Activated T-cell treated with anti-CD3 and anti-CD28 coated beads, Interleukin-2, amount 50 U/mL, for 4 hours (primary cell): ENCODE data around the gene SCRT2. TPM values are rescaled to one million over a fixed set of nuclear protein-coding genes. Genes with fewer than 3 reads are reported as not detected.

Experiments used
- ATAC-seq, 2 donors: fragments of 200-7000 bp; cut with Tn5 transposase; one replicate each; pipeline ENCODE4 v1.10.0; 2021
- DNase-seq: peaks from one replicate; pipeline ENCODE4 v3.0.0-alpha.2; 2020
- H3K27me3 Mint-ChIP-seq: one replicate; pipeline ENCODE4 v1.8.0; 2021; ENCODE audit warnings: low read depth, mixed read lengths
- H3K36me3 Mint-ChIP-seq: one replicate; pipeline ENCODE4 v1.8.0; 2022; ENCODE audit warnings: mixed read lengths; ENCODE audit not compliant: insufficient read depth
- H3K4me1 Mint-ChIP-seq: one replicate; pipeline ENCODE4 v1.8.0; 2021; ENCODE audit warnings: low read depth, mixed read lengths
- H3K4me3 Mint-ChIP-seq: one replicate; pipeline ENCODE4 v1.8.0; 2021; ENCODE audit warnings: mild to moderate bottlenecking, moderate library complexity, mixed read lengths
- H3K9me3 Mint-ChIP-seq: one replicate; pipeline ENCODE4 v1.8.0; 2021; ENCODE audit warnings: mixed read lengths
- total RNA-seq, 3 donors: library from RNA; stranded (reverse); gene quantifications; one replicate each; pipeline ENCODE4 v1.2.1, GENCODE V29; 2021

SCRT2 gene
- total RNA-seq, 3 donors from 2014 or later: not detected

GRCh38 chr20:626579-626978, 49.0 kb downstream of the SCRT2 start:
- H3K4me1 Mint-ChIP-seq: no peaks in the 10 kb centered on the region
- no peak for ATAC-seq
- H3K4me3 Mint-ChIP-seq: no peak overlapping the region
- no peaks in the 10 kb centered on the region for H3K36me3 Mint-ChIP-seq
- peaks cover 24% of the 10 kb centered on the region for H3K27me3 Mint-ChIP-seq
- DNase-seq: no peak
- peaks cover 4% of the 10 kb centered on the region for H3K9me3 Mint-ChIP-seq

- no peak for ATAC-seq
- DNase-seq: no peak
- peaks cover 4% of the 10 kb centered on the region for H3K9me3 Mint-ChIP-seq
- H3K4me1 Mint-ChIP-seq: no peaks in the 10 kb centered on the region
- peaks cover 28% of the 10 kb centered on the region for H3K27me3 Mint-ChIP-seq
- no peak overlapping the region for H3K4me3 Mint-ChIP-seq
- no peaks in the 10 kb centered on the region for H3K36me3 Mint-ChIP-seq
Measured at GRCh38 chr20:625360-625932, 50.2 kb downstream of the SCRT2 start.

- Mint-ChIP-seq H3K4me3 (no peak overlapping the region), H3K4me1 (no peaks in the 10 kb centered on the region), H3K36me3 (no peaks in the 10 kb centered on the region), H3K9me3 (peaks cover 4% of the 10 kb centered on the region), H3K27me3 (peaks cover 24% of the 10 kb centered on the region)
- DNase-seq (no peak), ATAC-seq (no peak)
Measured at GRCh38 chr20:623704-624103, 51.9 kb downstream of the SCRT2 start.

DNA sequence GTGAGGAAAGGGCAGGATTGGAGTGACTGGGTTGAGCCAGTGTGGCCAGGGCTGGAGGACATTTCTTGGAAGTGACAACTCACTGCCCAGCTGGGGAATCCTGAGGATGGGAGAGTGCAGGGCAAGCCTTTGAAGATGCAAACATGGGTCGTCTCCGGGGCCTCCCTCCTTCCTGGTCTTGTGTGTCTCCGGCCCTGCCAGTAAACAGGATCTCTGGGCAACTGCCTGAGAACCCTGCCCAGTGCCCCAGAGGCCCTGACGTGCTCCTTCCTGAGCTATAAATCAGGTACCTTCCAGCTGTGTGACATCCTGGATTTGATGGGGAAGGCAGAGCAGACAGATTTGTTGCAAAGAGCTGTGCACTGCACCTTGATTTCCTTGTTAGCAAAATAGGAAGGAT, 52.6 kb downstream of the SCRT2 start:
- DNase-seq (no peak), ATAC-seq (no peak)
- Mint-ChIP-seq H3K27me3 (peaks cover 20% of the 10 kb centered on the region), H3K9me3 (peaks cover 6% of the 10 kb centered on the region), H3K4me1 (no peaks in the 10 kb centered on the region), H3K36me3 (no peaks in the 10 kb centered on the region), H3K4me3 (no peak overlapping the region)

DNA sequence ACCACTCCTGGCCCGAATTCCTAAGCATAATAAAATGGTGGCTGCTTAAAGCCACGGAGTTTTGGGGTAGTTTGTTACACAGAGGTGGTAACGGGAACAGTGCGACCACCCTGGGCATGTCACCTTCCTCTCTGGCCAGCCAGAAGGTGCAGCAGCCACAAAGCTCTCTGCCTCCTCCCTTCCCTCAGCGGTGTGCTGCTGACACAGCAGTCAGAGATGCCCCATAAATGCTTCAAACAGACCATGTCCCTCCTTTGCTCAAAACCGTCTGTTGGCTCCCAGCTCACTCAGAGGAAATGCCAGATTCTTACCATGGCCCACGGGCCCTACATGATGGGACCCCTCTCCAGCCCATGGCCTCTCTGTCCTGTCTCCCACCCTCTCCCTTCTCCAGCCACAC, 53.4 kb downstream of the SCRT2 start:
- Mint-ChIP-seq H3K4me1 (no peaks in the 10 kb centered on the region), H3K36me3 (no peaks in the 10 kb centered on the region), H3K27me3 (peaks cover 24% of the 10 kb centered on the region), H3K9me3 (peaks cover 12% of the 10 kb centered on the region), H3K4me3 (no peak overlapping the region)
- DNase-seq (no peak), ATAC-seq (no peak)

- Mint-ChIP-seq H3K9me3 (peaks cover 12% of the 10 kb centered on the region), H3K4me1 (no peaks in the 10 kb centered on the region), H3K27me3 (peaks cover 27% of the 10 kb centered on the region), H3K36me3 (no peaks in the 10 kb centered on the region), H3K4me3 (no peak overlapping the region)
- no peak for DNase-seq
- ATAC-seq: no peak
Measured at GRCh38 chr20:621125-621756, 54.4 kb downstream of the SCRT2 start.

- ATAC-seq (no peak), DNase-seq (no peak)
- Mint-ChIP-seq H3K36me3 (no peaks in the 10 kb centered on the region), H3K27me3 (peaks cover 30% of the 10 kb centered on the region), H3K4me3 (no peak overlapping the region), H3K4me1 (no peaks in the 10 kb centered on the region), H3K9me3 (peaks cover 8% of the 10 kb centered on the region)
Measured at GRCh38 chr20:620246-620645, 55.4 kb downstream of the SCRT2 start.

- peaks cover 40% of the 10 kb centered on the region for H3K27me3 Mint-ChIP-seq
- no peaks in the 10 kb centered on the region for H3K4me1 Mint-ChIP-seq
- DNase-seq (no peak), ATAC-seq (no peak)
- no peaks in the 10 kb centered on the region for H3K36me3 Mint-ChIP-seq
- H3K9me3 Mint-ChIP-seq: peaks cover 8% of the 10 kb centered on the region
- H3K4me3 Mint-ChIP-seq: no peak overlapping the region
Measured at GRCh38 chr20:618980-619379, 56.6 kb downstream of the SCRT2 start.

- H3K36me3 Mint-ChIP-seq: no peaks in the 10 kb centered on the region
- peaks cover 44% of the 10 kb centered on the region for H3K27me3 Mint-ChIP-seq
- DNase-seq: no peak
- H3K4me3 Mint-ChIP-seq: no peak overlapping the region
- H3K9me3 Mint-ChIP-seq: peaks cover 8% of the 10 kb centered on the region
- ATAC-seq: no peak
- H3K4me1 Mint-ChIP-seq: no peaks in the 10 kb centered on the region
Measured at GRCh38 chr20:617934-618690, 57.5 kb downstream of the SCRT2 start.

DNA sequence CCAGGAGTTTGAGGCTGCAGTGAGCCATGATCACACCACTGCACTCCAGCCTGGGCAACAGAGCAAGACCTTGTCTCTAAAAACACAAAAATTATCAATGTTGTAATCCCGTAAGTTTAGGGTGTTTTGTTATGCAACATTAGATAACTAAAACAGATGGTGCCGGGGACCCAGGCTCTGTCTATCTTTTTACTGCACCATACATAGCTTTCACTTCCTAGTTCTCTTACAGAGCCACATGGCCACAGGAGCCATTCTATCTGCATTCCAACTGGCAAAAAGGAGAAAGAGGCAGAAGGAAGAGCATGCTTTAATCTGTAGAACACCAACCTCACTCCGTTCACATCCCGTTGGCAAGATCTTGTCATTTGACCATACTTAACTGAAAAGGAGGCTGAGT, 60.1 kb downstream of the SCRT2 start:
- H3K4me1 Mint-ChIP-seq: peaks cover 9% of the 10 kb centered on the region
- H3K4me3 Mint-ChIP-seq: no peak overlapping the region
- no peak for DNase-seq
- no peak for ATAC-seq
- peaks cover 58% of the 10 kb centered on the region for H3K27me3 Mint-ChIP-seq
- no peaks in the 10 kb centered on the region for H3K36me3 Mint-ChIP-seq
- peaks cover 8% of the 10 kb centered on the region for H3K9me3 Mint-ChIP-seq

DNA sequence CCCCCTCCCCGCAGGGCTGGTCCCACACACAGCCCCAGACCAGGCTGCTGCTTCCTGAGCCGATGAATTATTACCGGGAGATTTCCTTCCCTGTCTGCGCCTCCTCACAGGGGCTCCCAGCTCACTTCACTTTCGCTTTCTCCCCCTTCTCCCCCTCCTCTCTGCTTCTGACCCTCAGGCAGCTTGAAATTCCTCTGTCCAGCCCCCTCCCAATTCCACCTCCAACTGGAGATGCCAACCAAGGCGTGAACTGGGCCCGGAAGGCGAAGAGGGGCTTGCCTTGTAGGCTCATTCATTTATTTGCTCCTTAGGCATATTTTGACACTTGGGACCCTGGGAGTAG, 63.8 kb downstream of the SCRT2 start:
- peaks cover 10% of the 10 kb centered on the region for H3K4me1 Mint-ChIP-seq
- H3K27me3 Mint-ChIP-seq: peaks cover 68% of the 10 kb centered on the region
- no peaks in the 10 kb centered on the region for H3K9me3 Mint-ChIP-seq
- no peak for DNase-seq
- H3K36me3 Mint-ChIP-seq: no peaks in the 10 kb centered on the region
- H3K4me3 Mint-ChIP-seq: no peak overlapping the region
- ATAC-seq: no peak

Other genes starting within 250 kb of the SCRT2 start
- 10 to 100 TPM; 21.2 to 25.5 (median 23.9) TPM for gene TBC1D20, start 213.3 kb downstream of the SCRT2 start, total RNA-seq
- 100 to 1,000 TPM; 183 to 191 (median 187) TPM for gene CSNK2A1, start 132.0 kb downstream of the SCRT2 start, total RNA-seq
- gene TCF15, start 65.5 kb downstream of the SCRT2 start, total RNA-seq: under 1 TPM in 1 of 3 donors, not detected in 2; 0.21 TPM
- 10 to 100 TPM; 28.5 to 39.8 (median 38.5) TPM for gene SRXN1, start 22.6 kb downstream of the SCRT2 start, total RNA-seq
- not detected for gene SLC52A3, start 92.7 kb upstream of the SCRT2 start, total RNA-seq
- 1 to 10 TPM; 6.8 to 8.9 (median 7.9) TPM for gene FAM110A, start 157.9 kb upstream of the SCRT2 start, total RNA-seq
- not detected for gene ANGPT4, start 240.5 kb upstream of the SCRT2 start, total RNA-seq